HG03097 (cell line): Measurements from ENCODE around the gene B4GALNT3.

Source experiments
- ATAC-seq: cut with Tn5 transposase; IDR thresholded peaks from one replicate; pipeline ENCODE4 v1.9.1; 2021; ENCODE audit not compliant: unreplicated experiment, low FRiP score

Gene B4GALNT3

DNA sequence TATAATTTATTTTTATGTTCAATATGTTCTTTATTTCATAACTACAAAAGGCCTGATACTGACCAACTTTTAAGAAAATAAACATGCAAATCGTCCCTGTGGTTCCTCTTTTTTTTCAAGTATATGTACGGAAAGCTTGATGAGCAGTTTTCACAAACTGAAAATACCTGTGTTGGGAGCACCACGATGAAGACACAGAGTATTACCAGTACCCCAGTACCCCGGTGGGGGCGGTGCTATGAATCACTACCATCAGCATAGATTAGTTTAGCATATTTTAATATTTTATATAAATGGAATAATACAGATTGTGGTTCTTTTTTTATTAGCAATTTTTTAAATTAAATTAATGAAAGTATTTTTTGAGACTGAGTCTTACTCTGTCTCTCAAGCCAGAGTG is 7.0 kb downstream of the B4GALNT3 start:
- ATAC-seq = no peak

DNA sequence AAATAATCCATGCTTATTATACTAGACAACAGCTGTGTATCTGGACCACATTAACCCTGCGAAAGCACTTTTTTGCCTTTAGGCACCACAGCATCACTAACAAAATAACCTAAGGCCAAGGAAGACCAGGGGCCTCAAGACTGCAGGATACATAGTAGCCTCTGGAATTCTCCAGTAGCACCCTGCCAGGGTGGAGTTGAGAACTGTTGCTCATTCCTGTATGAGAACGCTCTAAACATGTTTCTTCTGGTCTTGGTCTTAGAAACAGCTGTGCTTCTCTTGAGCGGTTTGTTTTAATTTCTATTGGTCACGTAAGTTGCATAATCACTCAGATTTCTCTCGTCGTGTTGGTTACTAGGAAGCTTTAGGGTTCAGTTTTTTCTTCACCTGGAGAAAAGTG is 7.9 kb downstream of the B4GALNT3 start:
- no peak for ATAC-seq

DNA sequence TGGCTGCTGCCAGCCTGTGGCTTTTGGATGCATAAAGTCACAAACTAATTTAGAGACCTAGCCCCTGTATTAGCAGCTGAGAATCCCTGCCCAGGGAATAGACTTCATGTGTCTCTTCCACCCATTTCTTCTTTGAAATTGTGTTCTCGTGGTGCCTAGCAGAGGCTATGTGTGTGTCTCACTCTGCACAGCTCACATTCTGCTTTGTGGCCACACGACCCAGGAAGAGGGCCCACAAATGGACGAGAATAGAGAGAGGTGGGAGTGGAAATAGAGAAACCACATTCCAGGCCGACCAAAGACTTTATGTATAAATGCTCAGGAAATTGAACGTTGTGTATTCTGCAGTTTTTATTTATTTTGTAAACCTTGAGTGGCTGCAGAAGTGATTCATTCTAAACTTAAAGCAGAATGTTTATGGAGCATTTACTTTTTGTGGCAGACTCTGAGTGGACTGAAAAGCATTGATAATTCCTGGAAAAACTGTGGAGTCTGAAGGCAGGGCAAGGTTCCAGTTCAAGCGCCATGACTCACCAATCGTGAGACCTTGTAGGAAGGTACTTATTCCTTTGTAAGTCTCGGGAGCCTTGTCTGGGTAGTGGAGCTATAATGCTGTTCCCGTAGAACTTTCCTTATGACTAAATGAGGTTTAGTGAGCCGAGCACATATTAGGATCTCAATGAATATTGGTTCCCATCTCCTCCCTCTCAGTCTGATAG is 9.1 kb downstream of the B4GALNT3 start:
- ATAC-seq = no peak

DNA sequence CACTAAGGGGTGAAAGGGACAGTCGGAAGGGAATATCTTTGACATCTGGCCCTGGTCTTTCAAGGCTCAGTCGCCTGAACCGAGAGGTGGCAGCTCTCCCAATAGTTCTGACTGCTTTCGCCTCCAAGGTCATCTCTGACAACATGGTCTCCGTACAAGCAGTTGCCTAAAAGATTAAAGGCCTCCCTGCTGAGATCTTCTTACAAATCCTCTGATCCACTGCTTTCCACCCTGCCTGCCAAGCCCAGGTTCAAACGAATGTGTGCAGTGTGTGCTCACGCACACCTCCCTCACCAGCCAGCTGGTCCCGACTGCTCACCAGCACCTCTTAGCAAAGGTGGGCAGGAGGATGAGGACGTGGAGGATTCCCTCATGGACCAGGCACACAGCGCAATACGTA is 10.4 kb downstream of the B4GALNT3 start:
- ATAC-seq = no peak

DNA sequence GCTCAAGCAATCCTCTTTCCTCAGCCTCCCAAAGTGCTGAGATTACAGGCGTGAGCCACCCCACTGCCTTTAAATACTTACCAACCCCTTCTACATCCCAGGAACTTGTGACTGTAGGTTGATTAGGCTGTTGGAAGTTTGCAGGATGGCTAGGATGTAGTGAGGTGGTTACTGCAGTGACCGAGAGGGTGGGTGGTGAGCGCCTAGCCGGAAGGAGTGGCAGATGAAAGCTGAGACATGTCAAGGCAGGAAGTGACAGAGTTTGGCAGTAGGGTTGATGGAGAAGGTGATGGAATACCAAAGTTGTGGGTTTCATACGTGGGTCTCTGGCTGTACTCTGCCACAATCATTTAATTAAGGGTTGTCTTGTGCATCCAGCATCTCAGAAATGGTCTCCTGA is 13.5 kb downstream of the B4GALNT3 start:
- ATAC-seq = no peak

DNA sequence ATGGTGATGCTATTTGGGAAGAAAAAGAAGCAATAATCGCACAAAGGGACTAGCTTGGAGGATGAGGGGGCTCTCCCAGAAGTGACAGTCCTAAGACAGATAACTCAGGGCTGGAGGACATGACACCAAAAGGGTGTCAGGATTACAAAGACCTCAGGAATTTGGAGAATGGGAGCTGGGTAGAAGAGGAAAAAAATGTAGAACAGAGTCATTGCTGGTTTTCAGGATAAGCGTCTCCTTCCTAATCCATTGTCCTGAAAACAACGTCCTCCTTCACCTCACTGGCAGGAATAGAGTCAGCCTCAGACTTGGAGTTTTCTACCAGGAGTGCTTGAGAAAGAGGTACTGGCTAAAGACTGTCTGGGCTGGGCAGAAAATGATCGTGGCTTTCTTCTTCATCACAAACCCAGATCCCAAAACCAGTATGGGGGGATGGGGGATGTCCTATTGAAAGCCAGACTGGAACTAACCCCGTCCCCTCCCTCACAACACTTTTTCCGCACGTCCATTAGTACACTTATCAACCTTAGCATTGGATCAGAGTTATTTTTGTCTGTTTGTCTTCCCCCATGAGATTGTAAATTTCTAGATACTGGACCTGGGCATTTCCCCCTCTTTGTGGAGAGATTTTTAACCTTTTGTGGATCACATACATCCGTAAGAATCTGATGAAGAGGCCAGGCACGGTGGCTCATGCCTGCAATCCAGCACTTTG is 14.3 kb downstream of the B4GALNT3 start:
- no peak for ATAC-seq

DNA sequence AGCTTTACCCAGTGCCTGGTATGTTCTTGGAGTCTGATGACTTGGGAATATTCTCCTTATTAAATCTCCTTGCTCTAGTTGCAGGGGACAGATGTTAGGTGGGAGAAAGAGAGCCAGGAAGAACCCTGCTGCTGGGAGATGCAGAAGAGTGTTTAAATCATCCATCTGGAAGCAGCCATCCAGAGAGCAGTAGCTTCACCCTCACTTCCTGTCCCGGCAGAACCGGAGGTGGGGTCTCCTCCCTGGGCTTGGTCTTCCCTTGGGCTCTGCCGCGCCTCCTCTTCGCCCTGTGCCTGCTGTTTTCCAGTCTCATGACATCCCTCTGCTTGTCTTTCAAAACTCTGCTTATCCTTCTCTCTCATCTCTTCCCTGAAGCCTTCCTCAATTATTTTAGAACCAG is 15.5 kb downstream of the B4GALNT3 start:
- no peak for ATAC-seq

DNA sequence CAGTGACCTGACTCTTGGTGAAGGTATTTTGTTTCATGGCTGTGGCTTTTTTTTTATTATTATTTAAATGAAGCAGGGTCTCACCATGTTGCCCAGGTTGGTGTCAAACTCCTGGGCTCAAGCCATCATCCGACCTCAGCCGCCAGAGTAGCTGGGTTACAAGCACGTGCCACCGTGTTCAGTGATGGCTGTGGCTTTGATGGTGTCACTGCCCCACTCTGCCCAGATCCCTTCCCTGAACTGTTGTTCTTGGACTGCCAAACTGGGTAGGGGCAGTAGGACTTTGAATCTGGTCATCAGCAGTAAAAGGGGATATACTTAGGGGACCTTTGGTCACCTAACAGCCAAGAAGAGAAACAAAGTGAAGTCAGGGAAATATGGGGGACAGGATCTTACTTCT is 19.4 kb downstream of the B4GALNT3 start:
- no peak for ATAC-seq

DNA sequence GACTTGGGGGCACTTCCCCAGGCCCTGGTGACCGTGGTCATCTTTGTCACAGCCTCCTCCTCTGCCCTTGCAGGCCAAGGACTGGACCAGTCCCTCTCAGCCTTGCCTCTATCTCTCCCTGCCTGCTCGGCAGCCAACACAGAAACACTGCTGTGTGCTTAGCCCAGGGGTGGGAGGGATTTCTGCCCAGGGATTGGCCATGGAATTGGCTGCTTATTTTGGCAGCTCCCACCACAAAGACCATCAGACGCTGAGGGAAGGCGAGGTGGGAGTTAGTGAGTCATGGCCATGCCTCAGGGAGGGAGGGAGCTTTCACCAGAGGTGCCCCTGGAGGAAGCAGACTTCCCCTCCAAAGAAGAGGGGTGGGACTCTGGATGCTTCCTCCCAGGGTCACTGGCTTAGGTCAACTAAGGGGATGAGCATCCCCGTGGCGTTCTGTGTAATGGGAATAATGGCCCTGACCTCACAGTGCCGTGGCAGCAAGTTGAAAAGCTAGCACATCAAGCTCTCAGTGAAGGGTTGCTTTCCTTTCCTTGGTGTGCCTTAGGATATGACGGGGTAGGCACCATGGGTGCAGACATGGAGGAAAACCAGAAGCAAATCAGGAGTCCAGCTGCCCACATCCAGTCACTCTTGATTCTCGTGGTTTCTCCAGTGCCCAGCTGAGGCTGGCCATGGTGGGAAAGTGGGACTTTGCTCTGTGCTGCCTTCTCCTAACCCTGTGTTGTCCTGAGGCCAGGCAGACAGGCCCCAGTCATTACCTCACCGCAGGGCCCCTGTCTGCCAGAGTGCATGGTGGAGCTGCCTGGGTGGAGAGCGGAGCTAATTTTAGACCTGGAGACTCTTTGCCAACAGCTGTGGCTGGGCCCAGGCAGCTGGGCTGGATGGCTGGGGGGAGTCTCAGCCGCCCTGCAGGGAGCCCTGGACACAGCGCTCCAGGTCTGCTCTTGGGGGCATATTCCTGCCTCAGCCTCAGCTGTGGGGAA is 21.4 kb downstream of the B4GALNT3 start:
- ATAC-seq = no peak

DNA sequence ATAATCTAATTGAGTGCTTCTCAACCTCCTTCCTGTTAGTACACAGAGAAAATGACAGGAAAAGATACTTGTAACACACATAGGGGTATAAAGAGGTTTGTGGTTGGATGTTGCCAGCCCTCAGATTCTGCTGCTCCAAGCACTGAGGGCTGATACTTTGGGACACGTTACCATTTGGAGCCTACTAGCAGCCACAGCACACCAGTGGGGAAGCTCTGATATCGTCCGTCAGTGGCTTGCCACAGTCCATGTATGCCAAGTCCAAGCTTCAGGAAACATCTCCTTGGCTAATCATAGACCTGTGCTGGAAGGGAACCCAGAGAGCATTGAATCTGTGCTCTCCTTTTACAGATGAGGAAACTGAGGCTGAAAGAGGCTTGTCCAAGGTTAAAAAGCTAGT is 22.3 kb downstream of the B4GALNT3 start:
- no peak for ATAC-seq

DNA sequence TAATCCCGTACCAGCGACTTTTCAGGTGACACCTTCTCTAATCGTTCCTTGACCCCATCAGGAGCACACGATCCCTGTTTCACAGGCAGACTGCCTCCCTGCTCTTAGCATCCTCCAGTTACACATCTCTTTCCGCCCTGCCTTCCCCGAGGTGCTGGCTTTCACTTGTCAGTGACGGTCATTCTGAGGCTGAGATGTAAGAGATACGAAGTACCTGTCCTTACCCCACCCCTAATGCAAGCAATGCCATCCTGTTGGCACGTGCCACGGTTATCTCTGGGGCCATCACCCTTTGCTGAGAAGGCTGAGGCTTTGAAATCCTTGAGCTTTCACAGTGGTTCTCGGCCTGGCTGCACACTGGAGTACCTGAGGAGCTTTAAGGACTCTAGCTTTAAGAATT is 24.4 kb downstream of the B4GALNT3 start:
- no peak for ATAC-seq

DNA sequence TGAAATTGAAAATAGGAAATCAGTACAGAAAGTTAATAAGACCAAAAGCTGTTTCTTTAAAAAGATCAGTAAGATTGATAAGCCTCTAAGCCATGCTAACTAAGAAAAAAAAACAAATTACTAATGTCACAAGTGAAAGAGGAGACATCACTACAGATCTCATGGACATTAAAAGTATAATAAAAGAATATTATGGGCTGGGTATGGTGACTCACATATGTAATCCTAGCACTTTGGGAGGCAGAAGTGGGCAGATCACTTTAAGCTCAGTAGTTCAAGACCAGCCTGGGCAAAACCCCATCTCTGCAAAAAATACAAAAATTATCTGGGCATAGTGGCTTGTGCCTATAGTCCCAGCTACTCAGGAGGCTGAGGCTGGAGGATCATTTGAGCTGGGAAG is 30.5 kb downstream of the B4GALNT3 start:
- ATAC-seq = no peak

DNA sequence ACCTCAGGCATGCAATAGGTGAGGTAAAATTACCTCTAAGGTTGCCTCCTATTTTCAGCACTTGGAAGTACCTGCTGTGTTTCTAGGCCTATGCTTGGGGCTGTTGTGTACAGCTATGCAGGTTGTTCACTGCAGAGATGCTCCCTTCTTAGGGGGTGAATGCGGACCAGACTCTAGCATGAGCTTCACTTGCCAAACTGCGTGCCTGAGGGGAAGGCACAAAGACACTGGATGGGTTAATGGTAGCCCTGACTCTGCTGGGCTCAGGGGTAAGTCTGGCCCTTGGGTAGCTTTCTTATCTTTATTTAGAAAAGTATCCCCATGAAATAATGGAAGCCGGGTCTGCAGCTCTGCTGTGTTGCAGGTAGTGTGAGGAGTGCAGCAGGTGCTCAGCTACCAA is 35.7 kb downstream of the B4GALNT3 start:
- no peak for ATAC-seq

DNA sequence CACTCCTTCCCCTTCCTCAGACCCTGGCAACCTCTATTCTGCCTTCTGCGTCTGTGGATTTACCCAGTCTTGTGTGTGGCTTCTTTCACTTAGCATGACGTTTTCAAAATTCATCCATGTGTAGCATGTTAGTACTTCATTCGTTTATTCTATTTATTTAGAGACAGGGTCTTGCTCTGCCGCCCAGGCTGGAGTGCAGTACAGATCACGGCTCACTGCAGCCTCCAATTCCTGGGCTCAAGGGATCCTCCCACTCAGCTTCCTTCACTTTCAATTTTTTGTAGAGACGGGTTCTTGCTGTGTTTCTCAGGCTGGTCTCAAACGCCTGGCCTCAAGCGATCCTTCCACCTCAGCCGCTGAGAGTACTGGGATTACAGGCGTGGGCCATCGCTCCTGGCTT is 37.0 kb downstream of the B4GALNT3 start:
- no peak for ATAC-seq

DNA sequence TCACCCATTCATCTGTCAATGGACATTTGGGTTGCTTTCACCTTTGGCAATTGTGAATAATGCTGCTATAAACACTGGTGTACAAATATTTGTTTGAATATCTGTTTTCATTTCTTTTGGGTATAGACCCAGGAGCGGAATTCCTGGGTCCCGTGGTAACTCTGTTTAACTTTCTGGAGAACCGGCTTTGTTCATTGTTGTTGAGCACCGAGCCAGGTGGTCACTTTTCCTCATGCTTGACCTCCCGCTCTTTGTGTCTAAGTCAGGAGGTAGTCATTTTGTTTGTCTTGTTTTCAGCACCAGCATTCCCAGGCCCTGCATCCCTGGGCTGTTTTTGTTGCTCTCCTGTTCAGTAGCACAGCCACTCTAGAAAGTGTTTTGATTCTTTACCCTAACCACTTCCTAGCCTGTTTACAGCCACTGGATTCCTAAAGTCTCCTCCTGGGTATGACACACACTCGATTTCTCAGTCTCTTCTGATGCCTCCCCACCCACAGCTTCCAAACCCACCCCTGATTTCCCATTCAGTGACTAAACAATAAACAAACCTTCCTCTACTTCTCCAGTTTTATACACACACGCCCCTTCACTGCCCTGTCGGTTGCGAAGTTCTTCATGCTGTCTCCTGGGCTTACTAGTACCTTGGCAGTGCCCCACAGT is 37.9 kb downstream of the B4GALNT3 start:
- no peak for ATAC-seq

DNA sequence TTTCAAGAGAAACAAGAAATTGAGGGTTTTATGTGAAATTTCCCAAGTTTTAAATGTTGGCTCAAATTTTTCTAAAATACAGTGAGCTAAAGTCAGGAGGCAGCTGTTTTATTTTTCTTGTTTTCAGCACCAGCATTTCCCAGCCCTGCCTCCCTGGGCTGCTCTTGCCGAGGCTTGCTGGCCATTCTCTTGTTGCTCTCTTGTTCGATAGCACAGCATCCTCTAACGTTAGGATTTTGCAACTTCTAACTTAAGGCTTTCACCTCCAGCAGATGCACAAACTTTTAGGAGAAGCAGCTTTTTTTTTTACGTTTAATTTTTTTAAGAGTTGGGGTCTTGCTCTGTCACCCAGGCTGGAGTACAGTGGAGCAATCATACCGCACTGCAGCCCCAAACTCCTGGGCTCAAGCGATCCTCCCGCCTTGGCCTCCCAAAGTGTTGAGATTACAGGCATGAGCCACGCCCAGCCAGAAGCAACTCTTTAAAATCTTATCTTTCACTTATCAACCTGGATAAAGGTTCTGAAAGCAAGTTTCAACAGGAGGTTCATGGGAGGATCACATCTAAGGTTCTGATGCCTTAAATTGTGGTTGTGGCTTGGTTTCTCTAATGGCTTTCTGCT is 40.2 kb downstream of the B4GALNT3 start:
- ATAC-seq = no peak

DNA sequence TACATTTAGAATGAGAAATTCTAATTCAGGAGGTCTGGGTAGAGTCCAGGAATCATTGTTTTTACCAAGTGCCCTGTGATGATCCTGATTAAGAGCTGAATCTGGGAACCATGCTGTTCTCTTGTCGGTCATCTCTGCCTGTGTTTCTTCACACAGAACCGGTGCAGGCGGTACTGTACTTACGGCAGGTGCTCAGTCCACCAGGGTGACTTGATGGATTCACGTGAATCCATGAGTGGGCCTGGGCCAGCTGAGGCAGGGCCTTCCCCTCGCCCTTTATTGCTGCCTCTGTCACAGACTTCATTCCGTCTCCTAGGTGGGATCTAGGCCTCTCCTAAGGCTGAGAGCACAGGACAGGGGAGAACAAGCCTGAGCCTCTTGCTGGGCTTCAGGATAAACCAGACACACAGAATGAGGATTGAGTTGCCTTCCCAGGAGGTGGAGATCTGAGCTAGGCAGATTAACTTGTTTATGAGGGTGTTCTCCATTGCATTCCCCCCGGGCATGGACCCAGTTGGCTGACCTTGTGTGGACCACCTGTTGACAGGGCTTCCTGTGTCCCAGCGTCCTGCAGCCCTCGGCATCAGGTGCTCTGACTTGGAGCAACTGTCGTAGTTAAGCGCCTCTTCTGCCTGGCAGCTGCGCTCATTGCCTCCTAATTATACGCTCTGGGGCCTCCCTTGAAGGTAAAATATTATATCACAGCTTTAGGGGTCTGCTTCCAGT is 42.1 kb downstream of the B4GALNT3 start:
- ATAC-seq = no peak

DNA sequence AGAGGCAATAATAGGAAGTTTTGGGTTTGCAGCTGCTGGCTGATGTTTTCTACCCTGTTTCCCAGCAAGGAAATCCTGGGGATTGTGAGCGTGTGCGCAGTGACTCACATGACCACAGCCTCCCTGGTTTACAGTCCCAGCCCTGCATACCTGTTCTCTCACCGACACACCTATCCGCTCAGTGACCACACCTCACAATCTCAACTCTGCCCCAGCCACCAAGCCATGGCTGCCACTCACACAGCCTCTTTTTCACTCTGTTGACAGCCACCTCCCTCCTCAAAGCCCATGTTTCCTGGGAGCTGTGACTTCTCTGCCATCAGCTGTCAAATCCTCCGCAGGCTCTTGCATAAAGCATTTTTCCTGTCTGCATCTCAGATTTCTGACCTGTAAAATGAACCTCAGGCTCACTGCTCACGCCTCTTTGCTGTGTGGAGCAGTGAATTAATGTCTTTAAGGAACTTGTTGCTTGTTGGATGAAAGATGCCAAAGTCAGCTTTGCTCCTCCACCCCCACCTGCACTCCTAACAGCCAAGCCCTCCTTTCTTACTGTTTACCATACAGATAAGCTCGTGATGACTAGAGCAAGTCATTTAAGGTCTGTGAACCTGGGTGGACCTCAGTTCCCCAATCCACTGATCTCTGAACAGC is 43.5 kb downstream of the B4GALNT3 start:
- no peak for ATAC-seq

DNA sequence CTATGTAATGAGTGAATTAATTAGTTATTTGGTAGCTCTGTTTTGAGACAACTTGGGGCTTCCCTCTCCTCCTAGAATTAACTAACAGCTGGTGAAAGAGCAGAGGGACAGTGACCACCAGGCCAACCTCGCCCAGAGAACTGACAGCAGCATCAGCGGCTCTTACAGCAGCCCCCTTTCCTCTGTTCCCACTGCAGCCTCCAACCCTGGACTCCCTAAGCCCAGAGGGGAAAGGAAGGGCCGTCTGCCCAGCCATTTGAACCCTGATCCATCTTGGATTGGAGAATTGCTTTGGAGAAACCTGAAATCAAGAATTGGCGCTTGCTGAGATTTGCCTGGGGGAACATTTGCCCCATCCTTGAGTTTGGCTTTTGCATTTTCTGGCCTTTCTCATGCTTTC is 45.5 kb downstream of the B4GALNT3 start:
- ATAC-seq = no peak
